ENCODE data around the gene UHMK1.

UHMK1 gene

GRCh38 chr1:162570718-162571117 is 73.1 kb downstream of the UHMK1 start:
- TF ChIP-seq GATA2 (IDR thresholded peaks at IDR 0.05; ENCODE audit: low read depth, low read length): no peak
- TF ChIP-seq GATA3 (IDR thresholded peaks at IDR 0.05; ENCODE audit: low read depth, low read length): no peak

- TF ChIP-seq GATA2 (IDR thresholded peaks at IDR 0.05; ENCODE audit: low read depth, low read length): no peak
- no peak for TF ChIP-seq GATA3 (IDR thresholded peaks at IDR 0.05; ENCODE audit: low read depth, low read length)
These were observed 74.1 kb downstream of the UHMK1 start for GRCh38 chr1:162571696-162572095.

GRCh38 chr1:162573136-162573535 is 75.5 kb downstream of the UHMK1 start:
- TF ChIP-seq GATA2 (IDR thresholded peaks at IDR 0.05; ENCODE audit: low read depth, low read length) (no peak), GATA3 (IDR thresholded peaks at IDR 0.05; ENCODE audit: low read depth, low read length) (no peak)

- TF ChIP-seq GATA3 (IDR thresholded peaks at IDR 0.05; ENCODE audit: low read depth, low read length): no peak
- TF ChIP-seq GATA2 (IDR thresholded peaks at IDR 0.05; ENCODE audit: low read depth, low read length): no peak
These were observed 80.6 kb downstream of the UHMK1 start for GRCh38 chr1:162578071-162578700.

- TF ChIP-seq GATA2 (IDR thresholded peaks at IDR 0.05; ENCODE audit: low read depth, low read length): no peak
- TF ChIP-seq GATA3 (IDR thresholded peaks at IDR 0.05; ENCODE audit: low read depth, low read length): no peak
These were observed 81.3 kb downstream of the UHMK1 start for GRCh38 chr1:162578936-162579335.
